Upper lobe of left lung (tissue), 4 donors: ENCODE measurements around the gene LEPROT.

Source experiments
- EP300 ChIP-seq, 4 donors: sonication (generic); formaldehyde crosslinking; IDR thresholded peaks; one replicate each; pipeline ENCODE4 v1.5.1; 2017; ENCODE audit warnings: antibody characterized with exemption in 4 of 4, control low read depth in 2 of 4
- POLR2A ChIP-seq, 4 donors: fragments of 450-650 bp; IDR thresholded peaks; one replicate each; pipeline ENCODE4 v1.5.1; 2016 to 2017; ENCODE audit warnings: antibody characterized with exemption in 4 of 4, mild to moderate bottlenecking in 2 of 4
- POLR2AphosphoS5 ChIP-seq, 2 donors: sonication (generic); formaldehyde crosslinking; IDR thresholded peaks; one replicate each; pipeline ENCODE4 v1.5.1; 2017; ENCODE audit warnings: antibody characterized with exemption in 2 of 2
- TF ChIP-seq, protein P1 (sequence below), 6 experiments: fragments of 450-650 bp in 4 of 6; fragments of 200-600 bp in 2 of 6; sonication (generic) in 2 of 6; IDR thresholded peaks; one replicate each; pipeline ENCODE4 v1.5.1; 2016 to 2019; ENCODE audit warnings: antibody characterized with exemption in 6 of 6

DNA sequence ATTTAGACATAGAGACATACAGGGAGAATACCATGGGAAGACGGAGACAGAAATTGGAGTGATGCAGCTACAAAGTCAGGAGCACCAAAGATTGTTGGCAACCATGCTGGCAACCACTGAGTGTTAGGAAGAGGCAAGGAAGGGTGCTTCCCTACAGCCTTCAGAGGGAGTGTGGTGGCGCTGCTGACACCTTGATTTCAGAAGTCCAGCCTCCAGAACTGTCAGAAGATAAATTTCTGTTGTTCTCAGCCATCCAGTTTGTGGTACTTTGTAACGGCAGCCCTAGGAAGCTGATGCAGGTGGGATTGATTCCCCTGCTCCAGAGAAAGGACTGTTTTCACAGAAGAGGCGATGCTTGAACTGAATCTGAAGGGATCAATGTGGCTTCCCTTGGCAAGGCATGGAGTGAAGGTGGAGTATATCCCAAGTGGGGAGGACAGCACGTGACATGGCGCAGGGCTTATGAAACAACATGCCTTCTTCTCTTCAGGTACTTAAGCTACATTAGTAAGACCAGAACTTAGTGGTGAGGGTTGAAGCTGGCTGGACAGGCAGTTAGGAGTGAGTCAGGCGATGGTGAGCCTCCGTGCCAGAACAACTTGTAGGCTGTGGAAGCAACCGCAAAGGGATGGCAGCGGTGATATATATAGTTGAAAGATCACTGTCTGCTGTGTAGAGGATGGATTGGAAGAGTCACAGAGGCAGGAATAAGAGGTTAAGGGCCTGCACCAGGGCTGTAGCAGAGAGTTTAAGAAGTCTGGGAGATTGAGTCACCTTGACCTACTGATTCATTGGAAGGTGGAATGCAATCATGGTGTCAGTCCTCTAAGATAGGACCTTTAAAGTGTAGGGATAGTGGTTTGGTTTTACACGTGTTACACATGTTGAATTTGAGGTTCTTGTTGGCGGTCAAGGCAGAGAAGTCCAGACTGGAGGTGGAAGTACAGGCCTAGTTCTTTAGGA lies 2.1 kb downstream of the LEPROT start:
- TF ChIP-seq, protein P1, sequence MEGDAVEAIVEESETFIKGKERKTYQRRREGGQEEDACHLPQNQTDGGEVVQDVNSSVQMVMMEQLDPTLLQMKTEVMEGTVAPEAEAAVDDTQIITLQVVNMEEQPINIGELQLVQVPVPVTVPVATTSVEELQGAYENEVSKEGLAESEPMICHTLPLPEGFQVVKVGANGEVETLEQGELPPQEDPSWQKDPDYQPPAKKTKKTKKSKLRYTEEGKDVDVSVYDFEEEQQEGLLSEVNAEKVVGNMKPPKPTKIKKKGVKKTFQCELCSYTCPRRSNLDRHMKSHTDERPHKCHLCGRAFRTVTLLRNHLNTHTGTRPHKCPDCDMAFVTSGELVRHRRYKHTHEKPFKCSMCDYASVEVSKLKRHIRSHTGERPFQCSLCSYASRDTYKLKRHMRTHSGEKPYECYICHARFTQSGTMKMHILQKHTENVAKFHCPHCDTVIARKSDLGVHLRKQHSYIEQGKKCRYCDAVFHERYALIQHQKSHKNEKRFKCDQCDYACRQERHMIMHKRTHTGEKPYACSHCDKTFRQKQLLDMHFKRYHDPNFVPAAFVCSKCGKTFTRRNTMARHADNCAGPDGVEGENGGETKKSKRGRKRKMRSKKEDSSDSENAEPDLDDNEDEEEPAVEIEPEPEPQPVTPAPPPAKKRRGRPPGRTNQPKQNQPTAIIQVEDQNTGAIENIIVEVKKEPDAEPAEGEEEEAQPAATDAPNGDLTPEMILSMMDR (IDR thresholded peaks at IDR 0.05), result no peak
- TF ChIP-seq POLR2AphosphoS5 (IDR thresholded peaks at IDR 0.05), result no peak
- no peak for TF ChIP-seq POLR2A (IDR thresholded peaks at IDR 0.05)
- no peak for TF ChIP-seq EP300 (IDR thresholded peaks at IDR 0.05)
